GM23248 (cell line): ENCODE data around the gene PKHD1. TPM values are rescaled to one million over a fixed set of nuclear protein-coding genes. Genes with fewer than 3 reads are reported as not detected.

Experiments used
- DNase-seq: peaks from one replicate; pipeline ENCODE4 v3.0.0-alpha.2; 2015
- H2AFZ ChIP-seq: fragments of 200-600 bp; sonication (generic); 2 replicates; pipeline ENCODE4 v1.6.1; 2016; ENCODE audit warnings: antibody characterized with exemption
- H3F3A ChIP-seq: fragments of 200-600 bp; sonication (generic); 2 replicates; pipeline ENCODE4 v1.6.1; 2016; ENCODE audit warnings: mild to moderate bottlenecking, antibody characterized with exemption, mixed run types; ENCODE audit not compliant: insufficient read depth
- H3K27ac ChIP-seq: fragments of 200-600 bp; sonication (generic); 2 replicates; pipeline ENCODE4 v1.5.1; 2016; ENCODE audit warnings: mild to moderate bottlenecking
- H3K27me3 ChIP-seq: fragments of 200-600 bp; sonication (generic); replicated peaks from 2 replicates; pipeline ENCODE4 v1.6.1; 2016; ENCODE audit warnings: mild to moderate bottlenecking; ENCODE audit not compliant: insufficient read depth
- H3K36me3 ChIP-seq: fragments of 200-600 bp; sonication (generic); 2 replicates; pipeline ENCODE4 v1.6.1; 2016; ENCODE audit warnings: low read depth, mild to moderate bottlenecking
- H3K4me1 ChIP-seq: fragments of 200-600 bp; sonication (generic); 2 replicates; pipeline ENCODE4 v1.6.1; 2016; ENCODE audit warnings: mild to moderate bottlenecking; ENCODE audit not compliant: insufficient read depth
- H3K4me2 ChIP-seq: fragments of 200-600 bp; sonication (generic); one replicate; pipeline ENCODE4 v1.6.1; 2016; ENCODE audit warnings: mild to moderate bottlenecking; ENCODE audit not compliant: unreplicated experiment
- H3K4me3 ChIP-seq: fragments of 200-600 bp; sonication (generic); 2 replicates; pipeline ENCODE4 v1.5.1; 2016; ENCODE audit warnings: mild to moderate bottlenecking
- H3K79me2 ChIP-seq: fragments of 200-600 bp; sonication (generic); 2 replicates; pipeline ENCODE4 v1.6.1; 2016; ENCODE audit warnings: mild to moderate bottlenecking; ENCODE audit not compliant: insufficient read depth
- H3K9ac ChIP-seq: fragments of 200-600 bp; sonication (generic); 2 replicates; pipeline ENCODE4 v1.6.1; 2016; ENCODE audit warnings: mild to moderate bottlenecking
- H3K9me2 ChIP-seq: fragments of 200-600 bp; sonication (generic); 2 replicates; pipeline ENCODE4 v1.6.1; 2016; ENCODE audit warnings: mixed run types, mild to moderate bottlenecking, moderate library complexity; ENCODE audit not compliant: insufficient read depth
- H3K9me3 ChIP-seq: fragments of 200-600 bp; sonication (generic); one replicate; pipeline ENCODE4 v1.6.1; 2017; ENCODE audit warnings: low read depth
- H4K20me1 ChIP-seq: fragments of 200-600 bp; sonication (generic); 2 replicates; pipeline ENCODE4 v1.6.0; 2016; ENCODE audit not compliant: insufficient read depth
- EZH2 ChIP-seq: fragments of 200-600 bp; sonication (generic); IDR thresholded peaks from 2 replicates; pipeline ENCODE4 v1.6.1; 2018; ENCODE audit warnings: antibody characterized with exemption, mild to moderate bottlenecking; ENCODE audit not compliant: insufficient read depth, poor library complexity, severe bottlenecking
- EZH2phosphoT487 ChIP-seq: fragments of 200-600 bp; sonication (generic); IDR thresholded peaks from 2 replicates; pipeline ENCODE4 v1.6.1; 2018; ENCODE audit warnings: antibody characterized with exemption, moderate library complexity, mild to moderate bottlenecking, low read depth; ENCODE audit not compliant: insufficient read depth
- WGBS, 2 experiments: methylation state at CpG; one replicate each; pipeline ENCODE4 v1.1.6; 2015 to 2017; ENCODE audit warnings: low lambda C conversion rate in 2 of 2, low coverage in 1 of 2; ENCODE audit errors: missing lambda C conversion rate in 2 of 2; 5-methylcytosine and 5-hydroxymethylcytosine counted together
- in situ Hi-C: fragments of 300-500 bp; cut with MboI; formaldehyde crosslinking; loops from 2 replicates; pipeline ENCODE4 v1.15.0; 2020
- polyA plus RNA-seq: library from polyadenylated mRNA; unstranded; fragments of >200 nt; fragmentation: Nextera tagmentation; extraction: Ambion mirVana; gene quantifications from 2 replicates; pipeline ENCODE4 v1.2.1, GENCODE V29; 2016
- total RNA-seq: library from RNA; depleted of rRNA; stranded (reverse); fragments of >200 nt; shearing (Covaris generic); gene quantifications from 2 replicates; pipeline ENCODE4 v1.2.3, GENCODE V29; 2014

The PKHD1 gene
- total and polyA plus RNA-seq, 2 experiments from 2014 or later = not detected

- TF ChIP-seq EZH2phosphoT487 (no peak), EZH2 (no peak)
- no peak for DNase-seq
- H4K20me1 ChIP-seq = no peaks in the 10 kb centered on the region
- H3K9me2 ChIP-seq = no peaks in the 10 kb centered on the region
- no peaks in the 10 kb centered on the region for H3K79me2 ChIP-seq
- no peaks in the 10 kb centered on the region for H3K36me3 ChIP-seq
- no peak overlapping the region for H3K27ac ChIP-seq
- no peak overlapping the region for H2AFZ ChIP-seq
- no peaks in the 10 kb centered on the region for H3F3A ChIP-seq
- H3K4me2 ChIP-seq = no peak overlapping the region
- H3K4me3 ChIP-seq = no peak overlapping the region
- in situ Hi-C loops = no loop called here
- 31 to 35% methylated on average over 3 of the region's 3 CpGs for WGBS, 2 experiments
- H3K27me3 ChIP-seq = peaks cover 4% of the 10 kb centered on the region; the same call in 1 of the 2 replicates
- no peaks in the 10 kb centered on the region for H3K4me1 ChIP-seq
- no peak overlapping the region for H3K9ac ChIP-seq
- H3K9me3 ChIP-seq = no peaks in the 10 kb centered on the region
These were observed 68.3 kb downstream of the PKHD1 start for GRCh38 chr6:52019092-52019491.

DNA sequence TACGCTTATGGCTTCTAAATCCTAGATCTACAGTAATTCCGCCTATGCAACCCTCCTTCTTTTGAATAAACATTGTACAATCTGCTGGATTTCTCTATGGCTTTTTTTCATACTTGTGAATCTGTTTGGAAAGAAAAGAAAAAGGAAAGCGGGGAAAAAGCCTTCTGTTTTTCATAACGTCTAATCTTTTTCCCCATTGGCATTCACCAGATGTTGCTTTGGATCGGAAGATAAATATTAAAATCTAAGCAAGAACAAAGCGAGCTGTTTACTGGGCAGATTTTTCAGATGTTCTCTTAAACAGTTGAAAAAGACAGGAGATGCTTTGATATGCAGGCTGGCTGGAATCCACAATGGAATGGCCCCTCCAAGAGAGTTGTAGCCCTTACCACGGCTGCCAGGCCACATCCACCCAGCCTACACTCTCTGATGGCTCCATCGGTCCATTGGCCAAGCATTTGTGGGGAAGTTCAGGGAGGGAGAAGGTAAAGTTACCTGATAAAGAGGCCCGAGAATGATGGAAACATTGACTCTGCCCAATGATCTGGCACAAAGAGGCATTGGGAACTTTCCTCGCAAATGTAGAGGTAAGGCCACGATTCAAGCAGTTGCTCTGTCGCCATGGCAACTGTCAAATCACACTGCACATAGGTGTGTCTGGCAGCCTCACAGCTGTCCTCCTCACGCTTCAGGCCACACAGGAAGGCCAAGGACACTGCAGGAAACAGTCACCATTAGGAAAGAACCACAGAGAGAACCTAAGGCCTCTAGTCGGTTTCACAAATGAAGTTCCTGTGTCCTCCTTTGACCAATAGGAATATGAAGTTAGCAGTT lies 70.3 kb downstream of the PKHD1 start:
- H3F3A ChIP-seq = no peaks in the 10 kb centered on the region
- no peak for DNase-seq
- TF ChIP-seq EZH2phosphoT487 (no peak), EZH2 (no peak)
- no peak overlapping the region for H2AFZ ChIP-seq
- 16% methylated on average over 14 of the region's 14 CpGs for WGBS, 2 experiments
- no peaks in the 10 kb centered on the region for H3K36me3 ChIP-seq
- no peaks in the 10 kb centered on the region for H3K9me3 ChIP-seq
- H3K4me1 ChIP-seq = no peaks in the 10 kb centered on the region
- no peaks in the 10 kb centered on the region for H3K9me2 ChIP-seq
- H3K4me3 ChIP-seq = no peak overlapping the region
- H3K79me2 ChIP-seq = no peaks in the 10 kb centered on the region
- H3K9ac ChIP-seq = no peak overlapping the region
- H3K27me3 ChIP-seq = 0 out of 2 replicates have a peak, but pooled peaks cover 4% of the 10 kb centered on the region
- H3K4me2 ChIP-seq = no peak overlapping the region
- H4K20me1 ChIP-seq = no peaks in the 10 kb centered on the region
- no peak overlapping the region for H3K27ac ChIP-seq
- in situ Hi-C loops = no loop called here

DNA sequence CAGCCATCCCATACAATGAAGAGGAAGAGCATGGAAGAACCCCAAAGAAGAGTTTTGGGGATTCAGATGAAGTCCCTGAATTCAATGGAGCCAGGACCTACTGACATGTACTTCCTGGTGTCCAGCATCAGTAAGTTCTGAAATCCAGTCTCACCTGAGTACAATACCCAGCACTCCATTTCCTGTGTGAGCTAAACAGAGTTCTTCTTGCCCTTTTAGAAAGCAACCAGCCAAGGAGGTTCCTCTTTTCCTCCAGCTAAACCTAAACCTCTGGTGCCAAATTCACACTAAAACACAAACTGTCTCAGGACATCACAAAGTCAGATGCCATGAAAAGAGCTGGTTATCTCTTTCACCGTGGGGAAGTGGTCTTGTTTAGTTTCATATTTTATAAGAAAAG lies 71.5 kb downstream of the PKHD1 start:
- Histone ChIP-seq H3K4me1 (no peaks in the 10 kb centered on the region), H3K4me3 (no peak overlapping the region), H3K9me2 (no peaks in the 10 kb centered on the region), H4K20me1 (no peaks in the 10 kb centered on the region), H3K9ac (no peak overlapping the region), H3F3A (no peaks in the 10 kb centered on the region), H3K79me2 (no peaks in the 10 kb centered on the region), H2AFZ (no peak overlapping the region), H3K27ac (no peak overlapping the region), H3K9me3 (no peaks in the 10 kb centered on the region), H3K4me2 (no peak overlapping the region), H3K36me3 (no peaks in the 10 kb centered on the region), H3K27me3 (0 out of 2 replicates have a peak, but pooled peaks cover 4% of the 10 kb centered on the region)
- TF ChIP-seq EZH2phosphoT487 = no peak
- TF ChIP-seq EZH2 = no peak
- in situ Hi-C loops = no loop called here
- WGBS, 2 experiments = 13 to 18% methylated on average over 1 of the region's 1 CpG
- DNase-seq = no peak

DNA sequence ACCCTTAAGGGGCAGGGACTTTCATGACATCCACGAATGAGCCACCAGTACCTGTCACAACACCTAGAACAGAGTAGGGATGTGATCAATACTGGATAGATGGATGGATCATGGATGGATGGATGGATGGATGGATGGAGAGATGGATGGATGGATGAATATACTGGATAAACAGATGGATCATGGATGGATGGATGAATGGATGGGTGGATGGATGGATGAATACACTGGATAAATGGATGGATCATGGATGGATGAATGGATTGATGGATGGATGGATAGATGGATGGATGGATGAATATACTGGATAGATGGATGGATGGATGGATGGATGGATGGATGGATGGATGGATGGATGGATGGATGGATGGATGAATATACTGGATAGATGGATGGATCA lies 73.0 kb downstream of the PKHD1 start:
- H3F3A ChIP-seq = no peaks in the 10 kb centered on the region
- no peaks in the 10 kb centered on the region for H4K20me1 ChIP-seq
- H3K9ac ChIP-seq = no peak overlapping the region
- no peak for DNase-seq
- H3K4me2 ChIP-seq = no peak overlapping the region
- in situ Hi-C loops = no loop called here
- H3K4me3 ChIP-seq = no peak overlapping the region
- H3K9me3 ChIP-seq = no peaks in the 10 kb centered on the region
- no peak overlapping the region for H3K27ac ChIP-seq
- H3K79me2 ChIP-seq = no peaks in the 10 kb centered on the region
- H3K9me2 ChIP-seq = no peaks in the 10 kb centered on the region
- no peaks in the 10 kb centered on the region for H3K4me1 ChIP-seq
- H2AFZ ChIP-seq = no peak overlapping the region
- no peaks in the 10 kb centered on the region for H3K36me3 ChIP-seq
- TF ChIP-seq EZH2phosphoT487 = no peak
- H3K27me3 ChIP-seq = 0 out of 2 replicates have a peak, but pooled peaks cover 4% of the 10 kb centered on the region
- 2 to 8% methylated on average over 1 of the region's 1 CpG for WGBS, 2 experiments
